ENCODE data around the gene FOXN1.
A peak's percentile ranks its signal among the peaks of the same experiment; 100 is the strongest.
"Not testable (repeated sequence)": the region's sequence is repeated elsewhere in the genome, so short reads cannot be mapped to it uniquely, and the experiment has no call there.

Gene FOXN1

GRCh38 chr17:28518132-28518531 is 12.0 kb downstream of the FOXN1 start:
- H3K4me3 ChIP-seq (ENCODE audit: low read depth, low read length), result no peak overlapping the region
- peak; percentile 47 for DNase-seq (ENCODE audit: low read depth)
- TF ChIP-seq CTCF (IDR thresholded peaks at IDR 0.05; ENCODE audit: low read depth, low read length), result no peak
- TF ChIP-seq MYC (IDR thresholded peaks at IDR 0.05; ENCODE audit: low read depth, low read length), result no peak
- TF ChIP-seq, protein P1, sequence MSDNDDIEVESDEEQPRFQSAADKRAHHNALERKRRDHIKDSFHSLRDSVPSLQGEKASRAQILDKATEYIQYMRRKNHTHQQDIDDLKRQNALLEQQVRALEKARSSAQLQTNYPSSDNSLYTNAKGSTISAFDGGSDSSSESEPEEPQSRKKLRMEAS (IDR thresholded peaks at IDR 0.05; ENCODE audit: low read depth, low read length), result no peak
- TF ChIP-seq POLR2A (IDR thresholded peaks at IDR 0.05; ENCODE audit: extremely low read depth, insufficient read length), result no peak

DNA sequence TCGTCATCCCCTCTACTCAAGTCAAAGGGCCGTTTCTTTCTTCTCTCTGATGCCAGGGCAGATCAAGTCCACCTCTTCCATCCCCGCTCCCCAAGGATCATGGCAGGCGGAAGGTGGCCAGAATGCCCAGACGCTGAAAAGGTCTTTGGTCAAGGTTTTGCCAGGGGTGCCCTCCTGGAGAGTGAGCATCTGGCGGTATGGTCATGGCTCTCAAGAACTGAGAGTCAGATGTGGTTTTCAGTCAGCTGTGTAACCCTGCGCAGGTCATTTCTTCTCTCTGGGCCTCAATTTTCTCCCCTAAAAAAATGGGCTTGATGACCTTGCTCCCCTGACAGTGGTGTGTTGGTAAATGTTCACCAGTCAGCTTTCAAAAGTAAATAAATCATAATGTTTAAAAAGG is 12.4 kb downstream of the FOXN1 start:
- H3K4me3 ChIP-seq (ENCODE audit: low read depth, low read length), result no peak overlapping the region
- TF ChIP-seq POLR2A (IDR thresholded peaks at IDR 0.05; ENCODE audit: extremely low read depth, insufficient read length) (no peak), MYC (IDR thresholded peaks at IDR 0.05; ENCODE audit: low read depth, low read length) (no peak)
- no peak for DNase-seq (ENCODE audit: low read depth)

DNA sequence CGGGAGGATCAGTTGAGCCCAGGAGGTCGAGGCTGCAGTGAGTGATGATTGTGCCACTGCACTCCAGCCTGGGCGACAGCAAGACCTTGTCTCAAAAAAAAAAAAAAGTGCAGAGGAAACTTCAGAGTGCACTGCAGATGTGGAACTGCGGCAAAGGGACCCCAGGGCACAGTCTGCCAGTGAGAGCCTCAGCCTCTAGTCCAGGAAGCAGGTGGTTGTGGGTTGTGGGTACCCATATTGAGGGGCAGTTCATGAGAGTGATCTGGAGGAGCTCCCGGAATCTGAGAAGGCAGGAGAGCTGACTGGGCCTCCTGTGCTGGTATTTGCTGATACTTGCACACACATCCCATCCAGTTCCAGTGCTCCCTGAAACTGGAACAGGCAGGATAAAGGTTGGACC is 13.1 kb downstream of the FOXN1 start:
- H3K4me3 ChIP-seq (ENCODE audit: low read depth, low read length), result no peak overlapping the region
- DNase-seq (ENCODE audit: low read depth), result no peak
- TF ChIP-seq POLR2A (IDR thresholded peaks at IDR 0.05; ENCODE audit: extremely low read depth, insufficient read length), result no peak
- TF ChIP-seq CTCF (IDR thresholded peaks at IDR 0.05; ENCODE audit: low read depth, low read length), result no peak
- TF ChIP-seq MYC (IDR thresholded peaks at IDR 0.05; ENCODE audit: low read depth, low read length), result no peak
- TF ChIP-seq, protein P1 (IDR thresholded peaks at IDR 0.05; ENCODE audit: low read depth, low read length), result no peak

DNA sequence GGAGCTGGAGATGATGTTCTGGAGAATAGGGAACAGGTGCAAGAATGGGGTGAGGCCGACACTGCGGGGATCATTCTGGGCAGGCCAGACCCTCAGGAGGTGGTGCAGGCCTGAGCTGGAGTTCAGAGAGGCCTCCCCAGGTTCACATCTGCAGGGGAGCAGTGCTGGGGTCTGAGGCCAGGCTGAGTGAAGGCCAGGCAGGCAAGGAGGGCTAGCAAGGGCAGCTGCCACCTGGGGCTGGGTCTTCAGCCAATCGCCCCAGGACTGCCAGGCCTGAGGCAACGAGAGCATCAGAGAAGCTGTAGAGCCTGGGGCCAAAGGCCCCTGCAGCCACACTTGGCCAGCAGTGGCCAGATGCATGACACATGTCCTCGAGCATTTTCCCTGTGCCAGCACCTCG is 14.5 kb downstream of the FOXN1 start:
- no peak overlapping the region for H3K4me3 ChIP-seq (ENCODE audit: low read depth, low read length)
- DNase-seq (ENCODE audit: low read depth), result no peak
- no peak for TF ChIP-seq CTCF (IDR thresholded peaks at IDR 0.05; ENCODE audit: low read depth, low read length)

DNA sequence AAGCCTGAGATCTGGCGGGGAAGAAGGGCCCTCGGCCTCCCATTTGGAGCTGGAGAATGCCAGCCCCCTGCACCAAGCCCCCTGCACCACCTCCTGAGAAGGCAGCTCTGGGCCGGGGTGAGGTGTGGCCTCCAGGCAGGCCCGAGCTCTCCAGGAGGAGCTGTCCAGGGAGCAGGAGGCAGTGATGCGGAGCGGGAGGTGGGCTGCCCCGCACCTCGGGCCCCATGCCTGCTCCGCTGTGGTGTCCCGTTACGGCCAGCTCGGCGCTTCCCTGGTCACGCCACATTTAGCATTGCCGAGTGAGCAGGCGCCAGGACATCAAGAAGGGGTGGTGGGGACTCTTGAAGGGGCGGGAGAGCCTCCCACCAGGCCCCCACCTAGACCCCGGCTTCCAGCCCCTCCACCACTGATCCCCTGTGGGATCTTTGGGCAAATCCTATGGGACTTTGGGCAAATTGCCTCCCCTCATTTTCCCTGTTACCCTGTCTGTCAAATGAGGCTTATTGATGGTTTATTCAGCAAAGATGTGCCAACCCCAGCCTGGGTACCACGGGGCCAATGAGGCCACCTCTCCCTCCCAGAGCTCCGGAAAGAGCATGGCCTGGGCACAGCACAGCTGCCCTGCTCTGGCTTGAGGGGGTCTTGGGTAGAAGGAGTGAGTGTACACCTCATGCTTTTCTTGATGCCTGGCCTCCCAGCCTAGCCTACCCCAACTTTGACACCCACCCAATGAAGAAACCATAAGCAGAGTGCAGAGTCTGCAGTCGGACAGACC is 15.3 kb downstream of the FOXN1 start:
- TF ChIP-seq, protein P1 (IDR thresholded peaks at IDR 0.05; ENCODE audit: low read depth, low read length), result no peak
- TF ChIP-seq MYC (IDR thresholded peaks at IDR 0.05; ENCODE audit: low read depth, low read length) (no peak), POLR2A (IDR thresholded peaks at IDR 0.05; ENCODE audit: extremely low read depth, insufficient read length) (no peak), CTCF (IDR thresholded peaks at IDR 0.05; ENCODE audit: low read depth, low read length) (no peak)
- no peak overlapping the region for H3K4me3 ChIP-seq (ENCODE audit: low read depth, low read length)
- no peak for DNase-seq (ENCODE audit: low read depth)

GRCh38 chr17:28522281-28522680 is 16.1 kb downstream of the FOXN1 start:
- not testable (repeated sequence) for DNase-seq (ENCODE audit: low read depth); H3K4me3 ChIP-seq (ENCODE audit: low read depth, low read length)

GRCh38 chr17:28523186-28523585 is 17.0 kb downstream of the FOXN1 start:
- no peak overlapping the region for H3K4me3 ChIP-seq (ENCODE audit: low read depth, low read length)
- TF ChIP-seq, protein P1 (IDR thresholded peaks at IDR 0.05; ENCODE audit: low read depth, low read length), result no peak
- TF ChIP-seq POLR2A (IDR thresholded peaks at IDR 0.05; ENCODE audit: extremely low read depth, insufficient read length) (no peak), CTCF (IDR thresholded peaks at IDR 0.05; ENCODE audit: low read depth, low read length) (no peak), MYC (IDR thresholded peaks at IDR 0.05; ENCODE audit: low read depth, low read length) (no peak)
- DNase-seq (ENCODE audit: low read depth), result no peak

Measured in NB4 (cell line).